GM18526 (cell line): ENCODE data around the gene PRKG1.

Experiments used
- POLR2A ChIP-seq: IDR thresholded peaks from 3 replicates; pipeline ENCODE4 v1.6.1; 2011; ENCODE audit not compliant: insufficient read length; ENCODE audit errors: extremely low read depth

PRKG1 gene

GRCh38 chr10:52249850-52250395 lies 1175.6 kb downstream of the PRKG1 start:
- no peak for TF ChIP-seq POLR2A

GRCh38 chr10:52250510-52250909 lies 1176.2 kb downstream of the PRKG1 start:
- no peak for TF ChIP-seq POLR2A

- TF ChIP-seq POLR2A: no peak
Observed at GRCh38 chr10:52252307-52252706, 1178.0 kb downstream of the PRKG1 start.

- no peak for TF ChIP-seq POLR2A
Observed at GRCh38 chr10:52256832-52257691, 1182.8 kb downstream of the PRKG1 start.

GRCh38 chr10:52257692-52258075 lies 1183.4 kb downstream of the PRKG1 start:
- TF ChIP-seq POLR2A: no peak

GRCh38 chr10:52258799-52259425 lies 1184.6 kb downstream of the PRKG1 start:
- no peak for TF ChIP-seq POLR2A

GRCh38 chr10:52259426-52259812 lies 1185.1 kb downstream of the PRKG1 start:
- TF ChIP-seq POLR2A: no peak

- TF ChIP-seq POLR2A: no peak
Observed at GRCh38 chr10:52261362-52261761, 1187.1 kb downstream of the PRKG1 start.

- TF ChIP-seq POLR2A: no peak
Observed at GRCh38 chr10:52265131-52265926, 1191.0 kb downstream of the PRKG1 start.

- no peak for TF ChIP-seq POLR2A
Observed at GRCh38 chr10:52266858-52267257, 1192.6 kb downstream of the PRKG1 start.

- TF ChIP-seq POLR2A: no peak
Observed at GRCh38 chr10:52268790-52269189, 1194.5 kb downstream of the PRKG1 start.

- TF ChIP-seq POLR2A: no peak
Observed at GRCh38 chr10:52269233-52269632, 1194.9 kb downstream of the PRKG1 start.

GRCh38 chr10:52276163-52276562 lies 1201.9 kb downstream of the PRKG1 start:
- TF ChIP-seq POLR2A: no peak

GRCh38 chr10:52276986-52277385 lies 1202.7 kb downstream of the PRKG1 start:
- TF ChIP-seq POLR2A: no peak

- TF ChIP-seq POLR2A: no peak
Observed at GRCh38 chr10:52279546-52279945, 1205.3 kb downstream of the PRKG1 start.

GRCh38 chr10:52280051-52280450 lies 1205.8 kb downstream of the PRKG1 start:
- no peak for TF ChIP-seq POLR2A

GRCh38 chr10:52283174-52283573 lies 1208.9 kb downstream of the PRKG1 start:
- TF ChIP-seq POLR2A: no peak
